GM21528 (cell line): ENCODE results near the gene PDCD5.
"Not testable (repeated sequence)": the region's sequence is repeated elsewhere in the genome, so short reads cannot be mapped to it uniquely, and the experiment has no call there.

Source experiments
- ATAC-seq: cut with Tn5 transposase; IDR thresholded peaks from one replicate; pipeline ENCODE4 v1.9.1; 2021; ENCODE audit warnings: mild to moderate bottlenecking, moderate library complexity; ENCODE audit not compliant: unreplicated experiment, low FRiP score

PDCD5 gene, protein sequence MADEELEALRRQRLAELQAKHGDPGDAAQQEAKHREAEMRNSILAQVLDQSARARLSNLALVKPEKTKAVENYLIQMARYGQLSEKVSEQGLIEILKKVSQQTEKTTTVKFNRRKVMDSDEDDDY

DNA sequence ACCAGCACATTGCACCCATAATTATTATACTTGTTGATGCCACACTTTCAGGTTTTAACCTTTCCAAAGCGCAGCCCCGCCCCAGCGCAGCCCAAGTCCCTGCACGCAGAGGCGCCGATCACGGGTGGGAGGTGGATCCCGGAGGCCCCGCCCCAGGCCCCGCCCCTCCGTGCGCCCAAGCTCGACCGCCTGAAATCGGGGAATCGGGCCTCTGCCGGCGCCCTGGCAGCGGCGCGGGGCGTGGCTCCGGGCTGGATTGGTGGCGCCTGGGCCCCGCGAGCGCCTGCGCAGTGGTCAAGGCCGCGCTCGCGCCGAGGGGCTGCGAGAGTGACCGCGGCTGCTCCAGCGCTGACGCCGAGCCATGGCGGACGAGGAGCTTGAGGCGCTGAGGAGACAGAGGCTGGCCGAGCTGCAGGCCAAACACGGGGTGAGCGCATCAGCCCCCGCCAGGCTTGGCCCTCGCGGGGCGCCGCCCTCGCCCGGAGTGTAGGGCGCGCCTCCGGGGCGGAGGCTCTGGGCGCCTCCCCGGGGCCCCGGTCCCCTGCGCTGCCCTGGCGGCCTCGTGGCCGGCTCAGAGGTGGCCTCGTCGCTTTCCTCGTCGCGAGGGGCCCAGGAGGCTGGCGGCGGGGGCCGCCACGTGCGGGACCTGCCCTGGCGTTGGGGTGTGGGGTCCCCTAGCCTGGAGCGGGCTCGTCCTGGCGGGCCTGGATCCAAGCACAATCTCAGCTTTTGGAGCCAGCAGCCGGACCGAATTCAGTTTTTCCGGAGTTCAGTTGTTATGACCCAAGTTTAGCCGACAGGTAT, at the start of gene PDCD5:
Gene PDCD5 (plus strand): TSS at position 290 of the 804 bp plus-strand sequence. CDS start 72 bp downstream, at position 362.
- peak; percentile 94 for ATAC-seq

DNA sequence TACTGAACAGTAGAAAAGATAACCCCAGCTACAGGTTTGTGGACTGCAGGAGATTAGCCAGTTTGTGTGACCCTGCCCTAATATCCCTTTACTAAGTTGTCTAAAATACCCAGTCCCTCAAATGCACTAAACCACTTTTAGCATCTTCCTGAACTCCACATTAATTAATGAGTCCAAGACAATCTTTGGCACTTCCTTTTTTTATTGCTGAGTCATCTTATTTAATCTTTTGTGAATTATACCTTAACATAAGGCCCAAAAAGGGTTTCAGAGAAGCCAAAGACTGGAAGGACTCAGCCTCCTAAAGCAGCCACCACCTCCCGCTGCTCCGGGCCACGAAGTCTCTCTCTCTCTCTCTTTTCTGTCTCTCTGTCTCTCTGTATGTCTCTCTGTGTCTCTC, 48.8 kb upstream of the PDCD5 start:
- no peak for ATAC-seq

DNA sequence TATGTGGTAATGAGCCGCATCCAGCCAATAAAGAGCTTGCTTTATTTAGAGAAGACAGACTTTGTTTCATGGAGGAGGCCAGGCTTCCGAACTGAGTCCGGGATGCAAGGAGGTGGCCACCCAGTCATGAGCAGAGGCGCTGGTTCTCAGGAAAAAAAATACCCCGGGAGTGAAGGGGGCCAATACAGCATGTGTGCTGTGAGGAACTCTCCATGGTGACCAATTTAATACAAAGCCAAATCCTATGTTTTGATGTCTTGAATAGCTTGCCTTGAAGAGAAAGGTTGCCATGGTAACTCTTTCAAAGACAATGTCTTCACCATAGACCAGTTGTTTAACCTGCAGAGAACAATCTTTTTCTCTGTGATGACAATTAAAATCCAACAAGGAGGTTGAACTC, 43.4 kb upstream of the PDCD5 start:
- ATAC-seq = no peak

DNA sequence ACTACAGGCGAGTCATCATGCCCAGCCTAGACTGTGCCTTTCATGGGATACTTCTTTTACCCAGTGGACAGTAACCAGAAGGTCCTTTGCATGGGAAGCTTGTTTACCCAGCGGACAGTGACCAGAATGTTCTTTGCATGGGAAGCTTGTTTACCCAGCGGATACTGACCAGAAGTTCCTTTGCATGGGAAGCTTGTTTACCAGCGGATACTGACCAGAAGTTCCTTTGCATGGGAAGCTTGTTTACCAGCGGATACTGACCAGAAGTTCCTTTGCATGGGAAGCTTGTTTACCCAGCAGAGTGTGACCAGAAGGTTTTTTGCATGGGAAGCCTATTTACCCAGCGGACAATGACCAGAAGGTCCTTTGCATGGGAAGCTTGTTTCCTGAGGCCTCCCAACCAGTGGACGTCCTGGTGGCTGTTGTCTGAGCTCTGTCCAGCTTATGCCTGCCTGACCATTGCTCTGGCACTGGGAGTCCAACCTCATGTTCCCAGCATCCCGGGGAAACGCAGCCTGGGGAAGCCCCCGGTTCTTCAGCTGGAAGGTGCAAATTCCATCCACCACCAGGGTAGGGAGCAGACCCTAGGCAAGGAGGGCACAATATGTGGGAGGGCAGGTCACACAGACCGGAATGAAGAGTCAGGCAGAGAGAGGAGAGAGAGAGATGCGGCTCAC, 41.6 kb upstream of the PDCD5 start:
- no peak for ATAC-seq

DNA sequence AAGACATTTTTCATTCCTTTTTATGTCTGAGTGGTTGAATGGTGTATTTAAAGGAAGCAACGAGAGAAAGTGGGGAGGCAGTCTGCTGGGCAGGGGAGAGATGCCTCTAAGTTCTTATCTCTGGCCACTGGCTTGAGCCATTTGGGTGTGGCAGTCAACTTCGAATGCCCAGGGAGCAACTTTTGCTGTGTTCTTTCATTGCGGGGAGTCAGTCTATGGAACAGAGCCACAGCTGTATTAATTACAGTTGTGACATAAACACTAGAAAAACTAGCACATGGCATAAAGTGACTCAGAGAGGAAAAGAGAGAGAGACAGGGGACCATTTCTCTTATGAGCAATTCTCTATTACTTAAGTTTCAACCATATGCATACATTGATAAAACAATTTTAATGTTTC, 40.4 kb upstream of the PDCD5 start:
- no peak for ATAC-seq

DNA sequence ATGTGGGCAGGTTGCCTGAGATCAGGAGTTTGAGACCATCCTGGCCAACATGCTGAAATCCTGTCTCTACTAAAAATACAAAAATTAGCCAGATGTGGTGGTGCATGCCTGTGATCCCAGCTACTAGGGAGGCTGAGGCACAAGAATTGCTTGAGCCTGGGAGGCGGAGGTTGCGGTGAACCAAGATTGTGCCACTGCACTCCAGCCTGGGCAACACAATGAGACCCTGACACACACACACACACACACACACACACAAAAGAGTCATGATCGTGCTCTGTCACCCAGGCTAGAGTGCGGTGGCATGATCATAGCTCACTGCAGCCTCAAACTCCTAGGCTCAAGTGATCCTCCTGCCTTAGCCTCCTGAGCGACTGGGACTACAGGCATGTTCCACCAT, 39.6 kb upstream of the PDCD5 start:
- not testable (repeated sequence) for ATAC-seq

DNA sequence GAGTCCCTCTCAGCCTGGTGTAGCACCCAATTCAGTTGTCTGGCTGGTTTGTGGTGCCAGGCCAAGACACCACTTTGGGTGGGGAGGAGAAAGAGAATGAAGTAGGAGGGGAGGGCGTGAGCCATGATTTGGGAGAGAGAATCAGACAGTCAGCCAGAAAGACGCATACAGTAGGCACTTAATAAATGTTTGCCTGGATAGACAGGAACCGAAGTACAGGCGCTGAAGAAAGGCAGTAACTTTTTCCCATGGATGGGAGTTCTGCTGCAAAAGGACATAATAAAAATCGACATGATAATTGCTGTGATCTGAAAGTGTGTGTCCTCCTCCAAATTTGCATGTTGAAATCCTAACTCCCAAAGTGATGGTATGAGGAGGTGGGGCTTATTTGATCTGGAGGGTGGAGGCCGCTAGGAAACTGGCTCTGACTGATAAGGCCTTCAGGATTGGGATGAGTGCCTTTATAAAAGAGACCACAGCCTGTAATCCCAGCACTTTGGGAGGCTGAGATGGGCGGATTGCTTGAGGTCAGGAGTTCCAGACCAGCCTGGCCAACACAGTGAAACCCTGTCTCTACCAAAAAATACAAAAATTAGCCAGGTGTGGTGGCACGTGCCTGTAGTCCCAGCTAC, 38.4 kb upstream of the PDCD5 start:
- ATAC-seq = no peak

DNA sequence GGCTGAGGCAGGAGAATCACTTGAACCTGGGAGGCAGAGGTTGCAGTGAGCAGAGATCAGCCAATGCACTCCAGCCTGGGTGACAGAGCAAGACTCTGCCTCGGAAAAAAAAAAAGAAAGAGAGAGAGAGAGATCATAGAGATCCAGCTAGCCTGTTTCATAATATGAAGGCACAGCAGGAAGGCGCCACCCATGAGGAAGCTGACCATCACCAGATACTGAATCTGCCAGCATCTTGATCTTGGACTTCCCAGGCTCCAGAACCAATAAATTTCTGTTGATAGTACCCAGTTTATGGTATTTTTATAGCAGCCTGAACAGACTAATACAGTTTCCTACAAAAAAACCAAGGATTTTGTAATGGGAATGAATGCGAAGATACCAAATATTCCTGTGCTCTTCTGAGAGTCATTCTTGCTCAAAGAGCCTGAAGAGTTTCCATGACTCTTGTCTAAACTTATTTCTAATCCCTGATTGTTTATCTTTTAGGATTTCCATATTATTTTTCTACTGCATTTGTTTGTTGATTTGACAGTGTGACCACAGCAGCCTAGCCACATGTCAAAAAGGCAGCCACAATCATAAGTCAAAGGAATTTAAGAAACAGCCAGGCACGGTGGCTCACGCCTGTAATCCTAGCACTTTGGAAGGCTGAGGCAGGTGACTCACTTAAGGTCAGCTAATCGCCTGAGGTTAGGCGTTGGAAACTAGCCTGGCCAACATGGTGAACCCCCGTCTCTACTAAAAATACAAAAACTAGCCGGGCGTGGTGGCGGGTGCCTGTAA, 37.7 kb upstream of the PDCD5 start:
- ATAC-seq = no peak

DNA sequence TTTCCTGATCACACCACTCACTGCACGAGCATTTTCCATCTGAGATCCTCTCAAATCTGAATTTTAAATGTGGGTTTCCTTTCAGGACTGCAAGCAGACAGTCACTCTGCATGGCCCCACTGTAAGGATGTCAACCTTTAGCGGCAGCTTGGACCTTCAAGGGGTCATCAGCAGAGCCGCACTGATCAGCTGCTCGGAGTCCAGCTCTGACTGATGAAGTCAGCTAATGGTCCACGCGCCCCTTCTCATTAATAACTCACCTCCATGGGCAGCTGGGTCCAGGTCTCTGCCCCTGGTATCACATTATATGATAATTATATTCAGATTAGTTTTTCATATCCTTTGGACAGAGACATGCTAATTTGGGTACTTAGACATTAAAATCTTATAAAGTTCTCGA, 36.1 kb upstream of the PDCD5 start:
- no peak for ATAC-seq

DNA sequence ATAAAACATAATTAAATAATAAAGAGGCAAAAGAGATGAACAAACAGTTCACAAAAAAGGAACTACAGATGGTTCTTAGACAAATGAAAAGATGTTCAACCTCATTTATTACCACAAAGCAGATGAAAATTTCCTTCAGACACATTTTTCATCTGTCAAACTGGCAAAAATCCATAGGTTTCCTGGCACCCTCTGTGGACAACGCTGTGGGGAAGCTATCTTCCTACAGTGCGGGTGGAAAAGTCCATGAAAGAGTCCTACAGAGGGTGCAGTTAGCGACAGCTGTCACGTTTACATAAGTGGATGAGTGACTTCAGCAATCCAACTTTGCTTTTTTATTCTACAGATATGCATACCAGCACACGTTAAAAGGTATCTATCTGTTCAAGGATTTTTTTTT, 30.3 kb upstream of the PDCD5 start:
- ATAC-seq = no peak

DNA sequence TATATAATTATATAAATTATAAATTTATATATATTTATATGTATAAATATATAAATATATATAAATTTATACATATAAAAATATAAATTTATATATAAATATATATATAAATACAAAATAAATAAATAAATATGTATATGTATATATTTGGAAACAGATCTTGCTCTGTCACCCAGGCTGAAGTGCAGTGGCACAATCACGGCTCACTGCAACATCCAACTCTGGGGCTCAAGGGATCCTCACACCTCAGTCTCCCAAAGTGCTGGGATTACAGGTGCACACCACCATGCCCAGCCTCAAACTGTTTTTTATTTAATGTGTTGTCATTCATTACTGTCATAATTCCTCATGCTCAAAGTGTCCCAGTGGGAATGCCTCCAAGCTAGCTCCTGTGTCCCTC, 25.2 kb upstream of the PDCD5 start:
- ATAC-seq = no peak

DNA sequence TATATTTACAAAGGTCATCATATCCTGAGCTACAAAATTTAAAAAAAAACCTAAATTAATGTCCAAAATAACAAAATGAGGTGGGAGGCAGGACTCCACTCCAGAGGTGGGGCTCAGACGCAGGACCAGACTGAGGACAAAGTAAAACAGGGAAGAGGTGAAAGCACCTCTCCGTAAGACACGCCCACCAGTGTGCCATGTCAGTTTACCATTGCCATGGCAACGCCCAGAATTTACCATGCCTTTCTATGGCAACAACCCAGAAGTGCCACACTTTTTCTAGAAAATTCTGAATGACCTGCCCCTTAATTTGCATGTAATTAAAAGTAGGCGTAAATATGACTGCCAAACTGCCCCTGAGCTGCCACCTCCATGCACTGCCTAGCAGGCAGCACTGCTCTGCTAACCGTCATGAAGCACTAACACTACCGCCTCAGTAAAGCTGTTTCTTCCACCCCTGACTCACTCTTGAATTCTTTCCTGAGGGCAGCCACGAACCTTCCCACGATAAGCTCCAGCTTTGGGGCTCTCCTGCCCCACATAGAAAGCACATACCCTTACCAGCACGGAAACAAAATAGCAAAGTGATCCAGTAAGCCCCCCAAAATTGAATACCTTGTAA, 22.3 kb upstream of the PDCD5 start:
- ATAC-seq = no peak

DNA sequence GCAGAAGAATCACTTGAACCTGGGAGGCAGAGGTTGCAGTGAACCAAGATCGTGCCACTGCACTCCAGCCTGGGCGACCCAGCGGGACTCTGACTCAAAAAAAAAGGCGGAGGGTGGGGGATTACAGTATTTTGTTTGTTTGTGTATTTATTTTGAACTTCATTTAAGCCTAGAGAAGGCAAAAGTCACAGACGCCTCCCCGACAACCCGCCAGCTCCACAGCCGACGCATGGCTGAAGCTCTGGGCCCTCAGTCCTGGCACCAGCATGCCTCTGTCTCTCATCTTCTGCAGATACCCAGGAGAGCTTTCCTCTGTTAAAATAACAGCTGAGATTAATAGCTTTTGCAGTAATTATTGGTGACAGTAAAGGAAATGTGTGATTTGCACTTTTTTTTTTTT, 17.2 kb upstream of the PDCD5 start:
- ATAC-seq = no peak

DNA sequence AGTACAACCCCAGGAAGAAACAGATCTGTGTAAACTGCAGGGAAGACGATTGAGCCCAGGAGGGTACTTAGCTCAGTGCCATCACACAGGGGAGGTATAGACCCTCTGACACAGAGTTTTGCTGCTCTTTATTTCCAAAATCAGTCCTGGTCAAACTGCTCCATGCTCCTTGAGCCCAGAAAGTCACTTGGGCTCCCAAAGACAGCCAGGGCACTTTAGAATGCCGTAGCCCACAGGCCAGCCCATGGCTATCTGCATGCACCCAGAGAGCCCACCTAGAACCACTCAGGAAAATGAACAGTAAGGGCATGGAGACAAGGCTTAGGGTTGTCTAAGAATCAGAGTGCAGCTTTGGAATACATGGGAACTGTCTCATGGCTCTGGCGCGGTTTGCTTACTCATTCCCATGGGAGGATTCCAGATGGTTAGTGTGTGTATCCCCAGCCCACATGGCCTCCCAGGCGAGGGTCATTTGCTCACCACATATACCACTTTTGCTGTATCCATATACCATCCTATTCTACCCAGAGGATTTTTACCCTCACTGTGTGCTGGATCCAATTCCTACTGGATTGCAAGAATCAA, 14.7 kb upstream of the PDCD5 start:
- no peak for ATAC-seq

DNA sequence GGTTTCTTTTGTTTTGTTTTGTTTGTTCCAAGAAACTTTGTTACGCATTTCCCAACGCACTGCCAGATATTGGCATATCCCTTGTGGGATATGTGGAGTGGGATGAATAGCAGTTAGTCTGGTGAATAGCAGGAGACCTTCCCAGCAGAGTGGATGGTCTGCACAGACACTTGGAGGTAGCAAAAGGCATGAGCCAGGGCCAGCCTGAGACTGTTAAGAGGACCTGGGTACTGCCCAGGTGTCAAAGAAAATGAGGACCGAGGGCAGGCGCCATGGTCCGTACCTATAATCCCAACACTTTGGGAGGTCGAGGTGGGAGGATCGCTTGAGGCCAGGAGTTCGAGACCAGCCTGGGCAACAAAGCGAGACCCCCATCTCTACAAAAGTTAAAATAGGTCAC, 13.5 kb upstream of the PDCD5 start:
- no peak for ATAC-seq

DNA sequence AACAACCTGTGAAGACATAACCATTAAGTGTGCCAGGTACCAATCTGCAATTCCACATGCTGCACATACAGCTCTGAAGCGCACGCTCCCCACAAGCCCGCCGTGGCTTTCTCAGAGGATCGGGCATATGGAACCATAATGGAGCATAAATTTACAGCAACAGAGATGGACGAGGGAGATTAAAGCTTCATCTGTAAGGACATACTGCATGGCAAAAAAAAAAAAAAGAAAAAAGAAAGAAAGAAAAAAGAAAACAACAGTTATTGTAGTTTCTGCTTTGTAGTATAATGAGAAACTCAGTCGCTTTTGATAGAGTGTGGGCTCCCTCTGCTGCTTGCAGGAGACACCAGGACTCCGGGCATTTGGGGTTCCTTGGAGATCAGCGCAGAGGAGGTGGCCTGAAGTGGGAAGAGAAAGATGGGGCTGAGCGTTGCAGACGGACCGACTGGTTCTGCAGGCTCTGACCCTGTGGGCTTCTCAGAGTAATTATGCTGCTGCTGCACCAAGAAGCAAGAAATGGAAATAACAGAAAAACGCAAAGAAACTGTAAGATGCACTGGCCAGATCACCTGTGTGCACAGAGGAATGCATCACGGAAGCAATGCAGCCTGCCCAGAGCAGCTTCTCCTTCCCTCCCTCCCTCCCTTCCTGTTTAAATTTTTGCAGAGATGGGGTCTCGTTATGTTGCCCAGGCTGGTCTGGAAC, 10.8 kb upstream of the PDCD5 start:
- ATAC-seq = no peak

DNA sequence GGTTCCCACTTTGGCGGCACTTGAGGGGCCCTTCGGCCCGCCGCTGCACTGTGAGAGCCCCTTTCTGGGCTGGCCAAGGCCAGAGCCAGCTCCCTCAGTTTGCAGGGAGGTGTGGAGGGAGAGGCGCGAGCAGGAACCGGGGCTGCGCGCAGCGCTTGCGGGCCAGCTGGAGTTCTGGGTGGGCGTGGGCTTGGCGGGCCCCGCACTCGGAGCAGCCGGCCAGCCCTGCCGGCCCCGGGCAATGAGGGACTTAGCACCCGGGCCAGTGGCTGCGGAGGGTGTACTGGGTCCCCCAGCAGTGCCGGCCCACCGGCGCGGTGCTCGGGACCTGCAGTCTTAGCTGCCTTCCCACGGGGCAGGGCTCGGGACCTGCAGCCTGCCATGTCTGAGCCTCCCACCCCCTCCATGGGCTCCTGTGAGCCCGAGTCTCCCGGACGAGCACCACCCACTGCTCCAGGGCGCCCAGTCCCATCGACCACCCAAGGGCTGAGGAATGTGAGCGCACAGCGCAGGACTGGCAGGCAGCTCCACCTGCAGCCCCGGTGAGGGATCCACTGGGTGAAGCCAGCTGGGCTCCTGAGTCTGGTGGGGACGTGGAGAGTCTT, 9.4 kb upstream of the PDCD5 start:
- ATAC-seq = not testable (repeated sequence)

DNA sequence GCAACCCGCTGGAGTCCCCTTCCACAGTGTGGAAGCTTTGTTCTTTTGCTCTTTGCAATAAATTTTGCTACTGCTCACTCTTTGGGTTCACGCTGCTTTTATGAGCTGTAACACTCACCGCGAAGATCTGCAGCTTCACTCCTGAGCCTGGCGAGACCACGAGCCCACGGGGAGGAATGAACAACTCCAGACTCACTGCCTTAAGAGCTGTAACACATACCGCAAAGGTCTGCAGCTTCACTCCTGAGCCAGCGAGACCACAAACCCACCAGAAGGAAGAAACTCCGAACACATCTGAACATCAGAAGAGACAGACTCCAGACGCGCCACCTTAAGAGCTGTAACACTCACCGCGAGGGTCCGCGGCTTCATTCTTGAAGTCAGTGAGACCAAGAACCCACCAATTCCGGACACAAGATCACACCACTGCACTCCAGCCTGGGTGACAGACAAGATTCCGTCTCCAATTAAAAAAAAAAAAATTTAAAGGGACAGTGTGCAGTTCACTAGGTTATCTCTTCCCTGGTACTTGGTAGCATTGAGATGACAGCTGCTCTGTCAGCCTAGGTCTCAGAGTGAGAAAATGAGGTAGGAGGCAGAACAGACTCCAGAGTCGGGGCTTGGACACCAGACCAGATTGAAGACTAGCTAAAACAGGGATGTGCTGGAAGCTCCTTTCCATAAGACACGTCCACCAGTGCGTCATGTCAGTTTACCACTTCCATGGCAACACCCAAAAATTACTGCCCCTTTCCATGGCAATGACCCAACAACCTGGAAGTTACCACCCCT, 8.1 kb upstream of the PDCD5 start:
- ATAC-seq = not testable (repeated sequence)
